NCI-H2171 treated with DMSO at 0.1 percent for 48 hours (cell line): ENCODE results near the gene LRFN4.

ENCODE experiments used
- DNase-seq: peaks from one replicate; lab custom pipeline; 2025; lab: John Stamatoyannopoulos, UW

Gene LRFN4

GRCh38 chr11:66889960-66890359, 33.1 kb downstream of the LRFN4 start:
- no peak for DNase-seq

DNA sequence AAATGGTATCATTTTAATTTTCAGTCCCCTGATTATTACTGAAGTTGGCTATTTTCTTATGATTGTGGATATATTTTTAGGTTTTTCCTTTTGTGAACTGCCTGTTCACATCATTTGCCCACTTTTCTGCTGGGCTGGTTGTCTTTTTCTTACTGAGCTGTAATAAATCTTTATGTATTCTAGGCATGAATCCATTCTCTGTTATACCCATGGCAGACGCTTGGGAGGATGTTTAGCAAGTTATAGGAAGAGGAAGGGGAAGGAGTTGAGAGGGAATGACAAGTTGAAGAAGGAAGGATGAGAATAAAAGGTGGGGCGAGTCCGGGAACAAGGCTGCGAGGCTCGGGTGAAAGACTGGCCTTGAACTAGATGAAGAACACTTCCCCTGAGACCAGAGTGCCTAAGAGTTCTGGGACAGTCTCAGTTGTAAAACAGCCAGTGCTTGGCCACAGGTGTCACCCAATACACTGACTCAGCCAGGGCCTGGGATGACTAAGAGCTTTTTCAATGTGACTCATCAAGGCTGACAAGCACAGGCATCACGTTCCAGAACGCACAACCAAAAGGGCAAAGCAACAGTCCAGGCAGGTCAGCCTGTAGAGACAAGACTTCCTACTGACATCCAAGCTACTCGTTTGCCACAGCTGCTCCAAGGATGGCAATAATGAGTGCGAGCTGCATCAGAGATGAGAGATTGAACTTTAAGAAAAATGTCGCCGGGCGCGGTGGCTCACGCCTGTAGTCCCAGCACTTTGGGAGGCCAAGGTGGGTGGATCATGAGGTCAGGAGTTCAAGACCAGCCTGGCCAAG, 35.2 kb downstream of the LRFN4 start:
- peak; percentile 27 for DNase-seq

DNA sequence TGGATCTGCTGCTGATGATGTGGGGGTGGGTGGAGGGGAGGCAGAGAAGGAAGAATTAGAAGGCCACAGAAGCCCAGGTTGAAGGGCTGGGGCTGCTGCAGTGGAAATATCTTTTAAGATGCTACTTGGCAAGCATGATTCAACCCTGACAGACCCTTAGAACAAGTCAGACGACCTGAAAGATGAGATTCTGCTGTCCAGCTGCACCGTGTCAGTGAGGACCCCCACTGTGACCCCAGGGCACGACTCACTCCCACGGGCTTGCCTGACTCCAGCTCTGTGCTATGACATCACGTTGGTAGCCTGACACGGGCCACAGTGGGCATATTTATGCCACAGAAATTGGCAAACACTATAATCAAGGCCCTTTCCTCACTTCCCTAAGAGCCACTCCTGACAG, 36.0 kb downstream of the LRFN4 start:
- DNase-seq: no peak

DNA sequence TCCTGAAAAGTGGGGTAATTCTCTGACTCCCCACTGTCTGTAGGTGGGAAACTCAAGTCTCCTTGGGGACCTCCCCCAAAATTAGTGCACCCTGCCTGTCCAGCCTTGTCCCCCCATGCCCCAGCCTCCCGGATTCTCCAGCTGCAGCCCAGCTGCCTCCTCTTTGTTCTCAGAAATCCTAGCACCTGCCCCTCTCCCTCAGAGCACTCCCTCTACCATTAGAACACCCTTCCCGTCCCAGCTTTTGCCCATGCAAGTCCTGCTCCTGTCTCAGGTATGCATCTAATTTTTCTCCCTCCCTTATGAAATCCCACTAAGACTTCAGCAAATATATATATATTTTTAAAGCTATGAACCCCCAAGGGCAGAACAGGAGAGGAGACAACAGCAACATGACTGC, 37.3 kb downstream of the LRFN4 start:
- no peak for DNase-seq

- DNase-seq: no peak
Measured at GRCh38 chr11:66901964-66902390, 45.1 kb downstream of the LRFN4 start.

DNA sequence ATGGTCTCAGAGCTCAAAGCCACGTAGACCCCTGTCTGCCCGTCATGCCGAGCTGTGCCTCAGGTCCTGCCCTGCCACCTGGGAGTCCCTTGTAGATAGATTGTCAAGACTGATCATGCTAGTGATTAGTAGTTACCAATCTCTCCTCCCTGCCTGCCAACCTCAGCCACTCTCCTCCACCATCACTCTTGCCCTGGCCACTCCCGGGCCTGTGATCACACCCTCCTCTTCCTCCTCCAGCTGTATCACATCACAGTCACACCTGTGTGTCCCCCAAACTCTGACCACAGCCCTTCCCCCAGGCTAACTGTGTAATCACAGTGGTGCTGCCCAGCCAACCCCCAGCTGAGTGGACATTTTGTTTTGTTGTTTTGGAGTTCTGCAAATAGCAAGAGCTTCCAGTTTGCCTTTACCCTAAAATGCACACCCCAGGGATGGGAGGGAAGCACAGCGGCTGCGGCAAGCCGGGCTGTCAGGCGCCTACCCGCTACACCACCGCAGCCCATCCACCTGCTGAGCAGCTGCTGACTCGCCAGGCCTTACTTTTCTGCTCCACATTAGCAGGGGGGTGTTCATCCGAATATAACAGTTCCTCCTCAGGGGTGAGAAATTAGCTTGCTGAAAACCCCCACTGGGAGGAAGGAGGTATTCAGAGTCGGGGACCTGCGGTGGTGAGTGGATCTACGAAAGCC, 45.8 kb downstream of the LRFN4 start:
- no peak for DNase-seq

DNA sequence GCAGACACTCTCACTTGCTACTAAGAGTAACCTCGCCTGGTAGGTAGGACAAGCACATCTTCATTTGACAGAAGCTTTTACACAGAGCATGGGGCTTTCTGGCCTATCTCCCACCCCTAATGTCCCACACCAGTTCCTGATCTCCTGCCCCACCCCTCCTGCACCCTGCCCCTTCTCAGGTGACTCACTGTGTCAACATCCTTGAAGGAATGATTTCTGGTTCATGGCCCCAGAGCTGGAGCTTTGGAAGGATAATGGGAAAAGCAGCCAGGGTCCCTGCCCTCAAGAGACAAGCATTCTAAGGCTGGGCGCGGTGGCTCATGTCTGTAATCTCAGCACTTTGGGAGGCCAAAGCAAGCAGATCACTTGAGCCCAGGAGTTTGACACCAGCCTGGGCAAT, 47.2 kb downstream of the LRFN4 start:
- DNase-seq: no peak

DNA sequence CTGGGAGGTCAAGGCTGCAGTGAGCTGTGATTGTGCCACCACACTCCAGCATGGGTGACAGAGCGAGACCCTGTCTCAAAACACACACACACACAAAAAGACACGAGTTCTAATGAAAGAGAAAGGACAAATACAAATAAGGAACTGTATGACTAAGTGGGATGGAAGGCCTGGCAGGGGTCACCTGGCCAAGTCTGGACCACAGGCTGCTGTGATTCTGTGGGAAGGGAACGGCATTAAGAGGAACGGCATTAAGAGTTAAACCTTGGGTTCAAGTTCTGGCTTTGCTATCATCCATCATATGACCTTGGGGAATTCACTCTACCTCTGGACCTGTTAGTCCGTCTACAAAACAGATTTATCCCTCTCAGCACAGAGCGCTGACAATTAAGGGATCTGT, 47.7 kb downstream of the LRFN4 start:
- no peak for DNase-seq

DNA sequence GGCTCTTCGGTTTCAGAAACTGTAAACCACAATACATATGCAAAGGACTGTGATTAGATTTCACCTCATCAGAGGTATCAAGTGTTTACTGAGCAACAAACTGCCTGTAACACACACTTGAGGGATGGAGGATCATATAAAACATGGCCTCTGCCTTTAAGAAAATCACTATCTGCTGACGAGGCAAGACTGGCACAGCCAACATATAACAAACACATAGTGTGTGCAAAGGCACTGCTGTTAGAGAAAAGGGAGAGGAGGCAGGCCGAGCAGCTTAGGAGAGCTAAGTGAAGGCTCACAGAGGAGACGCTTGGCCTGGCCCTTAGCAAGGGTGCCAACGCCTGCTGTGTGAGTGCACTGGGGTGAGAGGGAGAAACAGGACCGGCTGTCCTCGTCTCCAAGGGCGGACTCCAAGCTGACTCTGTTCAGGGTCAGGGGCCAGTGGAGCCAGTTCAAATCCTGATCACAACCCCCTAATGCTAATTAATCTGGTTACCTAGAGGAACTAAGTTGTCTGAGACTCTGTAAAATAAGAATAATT, 48.2 kb downstream of the LRFN4 start:
- no peak for DNase-seq

- no peak for DNase-seq
Measured at GRCh38 chr11:66905631-66906030, 48.8 kb downstream of the LRFN4 start.

DNA sequence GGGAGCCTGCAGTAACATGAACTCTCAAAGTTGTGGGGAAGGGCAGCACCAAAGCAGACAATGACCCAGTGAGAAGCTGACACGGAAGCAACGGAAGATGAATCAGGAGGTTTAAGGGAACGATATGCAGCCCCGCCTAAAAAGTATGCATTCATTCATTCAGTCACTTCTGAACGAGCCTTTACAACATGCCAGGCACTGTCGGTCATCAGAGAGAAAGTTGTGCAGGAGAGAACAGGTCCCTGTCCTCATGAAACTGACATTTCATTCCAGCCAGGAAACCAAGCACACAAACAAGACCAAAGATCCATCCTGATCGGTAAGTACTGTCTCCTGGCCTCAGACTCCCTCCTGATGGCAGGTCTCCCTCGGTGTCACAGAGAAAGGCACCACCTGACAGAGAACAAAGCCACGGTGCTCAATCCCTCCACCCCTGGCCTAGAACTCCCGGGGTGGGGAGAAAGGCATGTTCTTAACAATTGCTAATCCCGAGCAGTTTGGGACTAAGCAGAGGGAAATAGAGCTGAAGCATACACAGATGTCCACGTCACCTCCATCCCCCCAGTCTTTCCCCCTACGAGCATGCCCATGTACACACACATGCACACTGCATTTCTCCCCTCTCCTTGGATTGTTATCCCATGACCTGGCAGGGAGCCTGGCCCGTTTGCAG, 49.3 kb downstream of the LRFN4 start:
- DNase-seq: no peak

- DNase-seq: no peak
Measured at GRCh38 chr11:66907751-66908630, 51.1 kb downstream of the LRFN4 start.

- no peak for DNase-seq
Measured at GRCh38 chr11:66909181-66909580, 52.3 kb downstream of the LRFN4 start.

DNA sequence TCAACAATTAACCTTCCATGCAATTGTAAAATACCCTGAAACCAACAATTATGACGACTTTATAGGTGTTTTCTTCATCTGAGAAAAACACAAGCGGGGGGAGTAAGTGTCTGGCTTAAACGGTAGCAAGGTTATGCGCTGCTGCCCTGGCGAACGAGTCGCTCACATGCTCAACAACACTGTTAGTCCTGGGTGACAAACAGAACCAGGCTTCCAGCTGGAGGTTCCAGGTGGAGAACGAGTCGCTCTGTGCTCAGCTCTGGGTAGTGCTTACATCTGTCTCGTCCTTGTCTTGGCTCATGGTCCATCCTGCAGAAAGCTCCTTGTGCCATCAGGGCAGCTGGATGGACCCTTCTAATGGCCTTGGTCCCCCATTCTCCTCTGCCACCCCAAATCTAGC, 53.2 kb downstream of the LRFN4 start:
- DNase-seq: no peak
